Measurements from ENCODE around the gene TLE4. TPM values are rescaled to one million over a fixed set of nuclear protein-coding genes. Genes with fewer than 3 reads are reported as not detected.

The TLE4 gene
- total RNA-seq, 1 experiment from 2014 or later, result 0.97 TPM

DNA sequence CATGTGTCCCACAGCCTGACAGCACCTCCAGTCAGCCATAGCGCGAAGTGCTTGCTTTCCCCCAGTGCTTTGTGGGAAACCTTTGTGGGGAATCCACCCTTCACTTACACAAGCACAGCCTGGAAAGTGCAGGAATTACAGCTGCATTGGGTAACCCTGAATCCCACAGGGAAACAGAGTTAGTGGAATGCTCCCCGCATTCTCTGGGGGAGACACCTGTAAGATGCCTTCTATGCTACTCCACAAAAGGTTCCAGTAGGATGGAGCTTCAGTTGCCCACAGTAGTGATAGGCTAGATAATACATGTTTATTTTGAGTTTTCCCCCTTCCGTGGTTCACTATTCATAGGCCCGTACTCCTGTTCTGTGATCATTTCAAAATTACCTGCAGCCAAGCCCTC lies 60.3 kb downstream of the TLE4 start:
- TF ChIP-seq, protein P1, sequence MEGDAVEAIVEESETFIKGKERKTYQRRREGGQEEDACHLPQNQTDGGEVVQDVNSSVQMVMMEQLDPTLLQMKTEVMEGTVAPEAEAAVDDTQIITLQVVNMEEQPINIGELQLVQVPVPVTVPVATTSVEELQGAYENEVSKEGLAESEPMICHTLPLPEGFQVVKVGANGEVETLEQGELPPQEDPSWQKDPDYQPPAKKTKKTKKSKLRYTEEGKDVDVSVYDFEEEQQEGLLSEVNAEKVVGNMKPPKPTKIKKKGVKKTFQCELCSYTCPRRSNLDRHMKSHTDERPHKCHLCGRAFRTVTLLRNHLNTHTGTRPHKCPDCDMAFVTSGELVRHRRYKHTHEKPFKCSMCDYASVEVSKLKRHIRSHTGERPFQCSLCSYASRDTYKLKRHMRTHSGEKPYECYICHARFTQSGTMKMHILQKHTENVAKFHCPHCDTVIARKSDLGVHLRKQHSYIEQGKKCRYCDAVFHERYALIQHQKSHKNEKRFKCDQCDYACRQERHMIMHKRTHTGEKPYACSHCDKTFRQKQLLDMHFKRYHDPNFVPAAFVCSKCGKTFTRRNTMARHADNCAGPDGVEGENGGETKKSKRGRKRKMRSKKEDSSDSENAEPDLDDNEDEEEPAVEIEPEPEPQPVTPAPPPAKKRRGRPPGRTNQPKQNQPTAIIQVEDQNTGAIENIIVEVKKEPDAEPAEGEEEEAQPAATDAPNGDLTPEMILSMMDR (IDR thresholded peaks at IDR 0.05; ENCODE audit: unreplicated experiment), result no peak
- peaks cover 5% of the 10 kb centered on the region for H3K9me3 Mint-ChIP-seq (ENCODE audit: low read depth, unreplicated experiment)
- no peak for DNase-seq
- intact Hi-C loops (cut with micrococcal nuclease; ENCODE audit: unreplicated experiment), result no loop called here
- no peaks in the 10 kb centered on the region for H3K4me1 Mint-ChIP-seq (ENCODE audit: low read depth, unreplicated experiment)
- H3K36me3 Mint-ChIP-seq (ENCODE audit: insufficient read depth, unreplicated experiment), result no peaks in the 10 kb centered on the region
- CTCF ChIA-PET, result no interaction called here
- no peak overlapping the region for H3K4me3 Mint-ChIP-seq (ENCODE audit: low read depth, unreplicated experiment)
- no peaks in the 10 kb centered on the region for H3K27me3 Mint-ChIP-seq (ENCODE audit: unreplicated experiment)
- no TSS peak for BruUV-seq (replicated peaks)
- no peak overlapping the region for H3K27ac Mint-ChIP-seq (ENCODE audit: unreplicated experiment)

DNA sequence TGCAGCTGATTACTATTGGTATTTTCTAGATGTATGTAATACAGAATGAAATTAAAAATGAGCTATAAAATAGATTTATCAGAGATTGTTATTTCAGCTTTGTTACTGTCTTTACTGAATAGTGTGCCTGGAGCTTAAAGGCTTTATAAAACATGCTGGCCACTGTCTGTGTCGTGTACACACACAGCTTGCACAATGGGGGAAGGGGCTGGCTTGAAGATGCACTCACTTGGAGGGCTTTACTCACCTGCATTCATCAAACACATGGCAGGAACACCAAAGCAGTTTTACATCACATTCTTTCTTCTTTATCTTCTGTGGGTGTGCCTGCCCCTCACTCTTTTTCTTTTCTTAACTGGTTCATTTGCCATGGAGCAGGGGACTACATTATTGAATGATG lies 60.9 kb downstream of the TLE4 start:
- Mint-ChIP-seq H3K4me1 (ENCODE audit: low read depth, unreplicated experiment) (no peaks in the 10 kb centered on the region), H3K27me3 (ENCODE audit: unreplicated experiment) (no peaks in the 10 kb centered on the region), H3K27ac (ENCODE audit: unreplicated experiment) (no peak overlapping the region), H3K4me3 (ENCODE audit: low read depth, unreplicated experiment) (no peak overlapping the region), H3K9me3 (ENCODE audit: low read depth, unreplicated experiment) (peaks cover 5% of the 10 kb centered on the region), H3K36me3 (ENCODE audit: insufficient read depth, unreplicated experiment) (no peaks in the 10 kb centered on the region)
- no peak for DNase-seq
- CTCF ChIA-PET, result no interaction called here
- TF ChIP-seq, protein P1 (IDR thresholded peaks at IDR 0.05; ENCODE audit: unreplicated experiment), result no peak
- intact Hi-C loops (cut with micrococcal nuclease; ENCODE audit: unreplicated experiment), result no loop called here
- BruUV-seq (replicated peaks), result no TSS peak

DNA sequence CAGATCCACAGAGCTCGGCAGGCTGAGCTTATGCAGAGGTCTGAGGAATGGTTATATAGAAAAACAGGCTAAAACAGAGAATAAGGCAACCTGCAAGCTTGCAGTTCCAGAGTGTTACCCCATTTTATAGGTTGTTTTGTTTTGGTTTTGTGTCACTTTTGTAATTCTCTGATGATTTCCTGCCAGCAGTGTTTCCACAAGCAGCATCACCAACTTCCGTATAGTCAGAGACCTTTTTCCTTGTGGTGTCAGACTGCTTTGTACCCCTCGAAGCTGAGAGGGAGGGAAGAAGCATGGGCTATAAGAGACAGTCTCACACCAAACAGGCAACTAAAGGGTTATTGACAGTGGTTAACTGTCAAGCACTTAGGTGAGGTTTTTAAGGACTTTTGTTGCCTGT lies 61.8 kb downstream of the TLE4 start:
- Mint-ChIP-seq H3K36me3 (ENCODE audit: insufficient read depth, unreplicated experiment) (no peaks in the 10 kb centered on the region), H3K9me3 (ENCODE audit: low read depth, unreplicated experiment) (peaks cover 3% of the 10 kb centered on the region), H3K27ac (ENCODE audit: unreplicated experiment) (no peak overlapping the region), H3K4me1 (ENCODE audit: low read depth, unreplicated experiment) (no peaks in the 10 kb centered on the region), H3K4me3 (ENCODE audit: low read depth, unreplicated experiment) (no peak overlapping the region), H3K27me3 (ENCODE audit: unreplicated experiment) (no peaks in the 10 kb centered on the region)
- intact Hi-C loops (cut with micrococcal nuclease; ENCODE audit: unreplicated experiment), result no loop called here
- no peak for DNase-seq
- no TSS peak for BruUV-seq (replicated peaks)
- TF ChIP-seq, protein P1 (IDR thresholded peaks at IDR 0.05; ENCODE audit: unreplicated experiment), result no peak
- CTCF ChIA-PET, result no interaction called here

DNA sequence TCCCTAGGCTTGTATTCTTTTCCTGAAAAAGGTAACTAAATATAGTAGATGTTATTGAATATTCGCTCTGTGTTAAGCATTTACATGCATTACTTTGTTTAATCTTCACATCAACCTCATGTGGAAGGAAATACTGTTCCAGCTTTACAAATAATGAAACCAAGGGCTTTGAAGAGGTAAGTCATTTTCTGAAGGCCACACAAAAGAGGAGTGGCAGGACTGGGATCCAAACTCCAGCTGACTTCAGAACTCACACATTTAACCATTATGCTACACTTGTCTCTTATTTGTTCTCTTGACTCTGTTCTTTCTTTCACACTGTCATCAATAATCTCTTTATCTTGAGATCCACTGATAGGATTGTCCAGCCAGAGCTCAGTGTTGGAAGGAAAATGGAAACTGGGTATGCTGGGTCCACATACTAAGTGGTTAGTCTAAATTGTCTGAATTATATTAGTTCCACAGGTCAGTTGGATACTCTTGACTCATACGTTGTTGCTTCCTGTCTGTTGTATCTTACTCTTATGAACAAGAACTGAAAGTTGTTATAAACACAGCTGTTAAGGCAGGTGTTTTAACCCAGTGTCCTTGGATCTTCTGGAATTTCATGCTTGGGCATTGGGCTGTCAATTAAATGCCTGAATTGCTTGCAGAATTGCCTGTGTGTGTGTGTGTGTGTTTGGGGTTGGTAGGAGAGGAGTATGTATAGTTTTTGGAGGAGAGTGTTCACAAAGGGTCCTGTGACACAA lies 65.6 kb downstream of the TLE4 start:
- Mint-ChIP-seq H3K27me3 (ENCODE audit: unreplicated experiment) (no peaks in the 10 kb centered on the region), H3K4me3 (ENCODE audit: low read depth, unreplicated experiment) (no peak overlapping the region), H3K27ac (ENCODE audit: unreplicated experiment) (no peak overlapping the region), H3K9me3 (ENCODE audit: low read depth, unreplicated experiment) (peaks cover 5% of the 10 kb centered on the region), H3K4me1 (ENCODE audit: low read depth, unreplicated experiment) (no peaks in the 10 kb centered on the region), H3K36me3 (ENCODE audit: insufficient read depth, unreplicated experiment) (no peaks in the 10 kb centered on the region)
- no TSS peak for BruUV-seq (replicated peaks)
- TF ChIP-seq, protein P1 (IDR thresholded peaks at IDR 0.05; ENCODE audit: unreplicated experiment), result no peak
- intact Hi-C loops (cut with micrococcal nuclease; ENCODE audit: unreplicated experiment), result no loop called here
- no peak for DNase-seq
- CTCF ChIA-PET, result no interaction called here
